ENCODE results near the gene TPM4.

- no peak for TF ChIP-seq EZH2 (IDR thresholded peaks at IDR 0.05; ENCODE audit: low read depth, low read length, severe bottlenecking)
- no peak for TF ChIP-seq CTCF (IDR thresholded peaks at IDR 0.05; ENCODE audit: control extremely low read depth in 1 of 3, insufficient read depth in 1 of 3, low read depth in 1 of 3, low read length in 3 of 3)
- TF ChIP-seq POLR2A (IDR thresholded peaks at IDR 0.05; ENCODE audit: control extremely low read depth in 1 of 2, low read depth in 2 of 2, low read length in 2 of 2), result no peak
- TF ChIP-seq FOSL1 (IDR thresholded peaks at IDR 0.05; ENCODE audit: insufficient read depth, low read depth, low read length), result no peak
- no peak for TF ChIP-seq TCF12 (IDR thresholded peaks at IDR 0.05; ENCODE audit: low read depth, low read length)
- TF ChIP-seq CHD7 (IDR thresholded peaks at IDR 0.05; ENCODE audit: insufficient replicate concordance, low read length), result no peak
- TF ChIP-seq HDAC2 (IDR thresholded peaks at IDR 0.05; ENCODE audit: borderline replicate concordance in 1 of 2, low read depth in 2 of 2, low read length in 2 of 2), result no peak
- TF ChIP-seq CHD1 (IDR thresholded peaks at IDR 0.05; ENCODE audit: low read depth, low read length), result no peak
- no peak for TF ChIP-seq RAD21 (IDR thresholded peaks at IDR 0.05 in 1 of 2, conservative IDR thresholded peaks at IDR 0.05 in 1 of 2; ENCODE audit: low read depth in 2 of 2, low read length in 2 of 2)
- no peak for TF ChIP-seq MAX (IDR thresholded peaks at IDR 0.05)
- TF ChIP-seq SIX5 (IDR thresholded peaks at IDR 0.05; ENCODE audit: low read depth, low read length), result no peak
- TF ChIP-seq KDM1A (IDR thresholded peaks at IDR 0.05; ENCODE audit: borderline replicate concordance, low read length), result no peak
- no peak for TF ChIP-seq POLR2AphosphoS5 (IDR thresholded peaks at IDR 0.05; ENCODE audit: low read depth, low read length)
These were observed 29.8 kb downstream of the TPM4 start for GRCh38 chr19:16106121-16106520.
